Glomerular visceral epithelial cell (primary cell): ENCODE results near the gene XRCC3.

ENCODE experiments used
- DNase-seq: peaks from one replicate; pipeline ENCODE4 v3.0.0-alpha.2; 2016; ENCODE audit errors: extremely low spot score

XRCC3 gene

DNA sequence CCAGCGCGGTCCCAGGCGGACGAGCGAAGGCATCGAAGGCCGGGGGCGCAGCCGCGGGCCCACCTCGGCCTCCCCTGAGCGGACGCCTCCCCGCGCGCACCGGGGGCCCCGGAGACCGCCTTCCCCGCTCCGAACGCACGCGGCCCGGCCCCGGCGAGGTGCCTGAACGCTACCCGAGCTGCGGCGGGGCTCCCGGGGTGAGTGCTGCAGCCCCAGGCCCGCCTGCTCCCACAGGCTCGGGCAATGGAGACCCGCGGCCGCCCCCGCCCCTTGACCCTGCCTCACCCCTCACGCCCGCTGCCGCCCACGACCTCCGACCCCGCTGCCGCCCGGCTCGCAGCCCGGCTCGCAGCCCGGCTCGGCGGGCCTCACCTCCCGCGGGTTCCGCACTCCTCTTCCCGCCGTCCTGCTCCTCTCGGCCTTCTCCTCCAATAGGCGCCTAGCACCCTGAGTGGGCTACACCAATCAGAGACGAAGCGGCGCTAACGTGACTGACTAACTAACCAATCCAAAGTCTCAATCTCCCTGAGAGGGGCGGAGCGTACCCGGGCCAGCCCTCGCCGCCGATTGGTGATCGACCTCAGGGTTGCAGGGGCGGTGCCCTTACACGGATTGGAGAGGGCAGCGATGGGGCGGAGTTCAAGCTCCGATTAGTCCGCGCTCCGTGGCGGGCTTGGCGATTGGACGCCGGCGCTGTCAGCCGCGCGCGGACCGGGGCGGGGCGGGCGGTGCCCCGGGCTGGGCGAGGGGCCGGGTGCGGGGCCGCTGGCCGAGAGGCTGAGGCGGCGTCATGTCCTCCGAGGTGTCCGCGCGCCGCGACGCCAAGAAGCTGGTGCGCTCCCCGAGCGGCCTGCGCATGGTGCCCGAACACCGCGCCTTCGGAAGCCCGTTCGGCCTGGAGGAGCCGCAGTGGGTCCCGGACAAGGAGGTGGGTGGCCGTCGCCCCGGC, at the start of gene XRCC3, which contains the start of gene ZFYVE21:
XRCC3 (minus strand) TSS at position 400 of the 949 bp plus-strand sequence. CDS start 4,364 bp downstream, outside the sequence.
ZFYVE21 (plus strand) TSS at position 759 of the 949 bp plus-strand sequence; CDS start at position 791, 32 bp downstream.
- peak; percentile 99 for DNase-seq

DNA sequence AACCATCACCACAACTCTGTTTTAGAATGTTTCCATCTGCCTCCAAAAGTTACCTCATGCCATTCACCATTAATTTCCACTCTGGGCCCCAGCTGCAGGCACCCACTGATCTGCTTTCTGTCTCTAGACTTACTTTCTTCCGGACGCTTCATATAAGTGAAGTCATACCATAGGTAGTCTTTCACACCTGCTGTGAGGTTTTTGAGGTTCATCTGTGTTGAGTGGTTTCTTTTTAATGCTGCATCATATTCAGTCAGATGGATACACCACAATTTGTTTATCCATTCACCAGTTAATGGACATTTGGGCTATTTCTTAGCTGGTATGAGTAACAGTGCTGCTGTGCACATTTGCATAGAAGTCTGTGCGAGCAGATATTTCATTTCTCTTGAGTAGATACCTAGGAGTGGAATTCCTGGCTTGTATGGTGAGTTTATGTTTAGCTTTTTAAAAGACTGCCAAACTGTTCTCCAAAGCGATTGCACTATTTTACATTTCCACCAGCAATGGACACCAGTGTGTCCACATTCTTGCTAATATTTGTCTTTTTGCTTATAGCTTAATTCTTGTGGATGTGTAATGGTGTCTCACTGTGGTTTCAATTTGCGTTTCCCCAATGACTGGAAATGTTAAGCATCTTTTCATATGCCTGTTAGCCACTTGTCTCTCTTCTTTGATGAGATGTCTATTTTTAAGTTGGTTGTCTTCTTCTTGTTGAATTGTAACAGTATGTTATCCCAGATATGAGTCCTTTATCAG, 48.7 kb upstream of the XRCC3 start:
- no peak for DNase-seq

DNA sequence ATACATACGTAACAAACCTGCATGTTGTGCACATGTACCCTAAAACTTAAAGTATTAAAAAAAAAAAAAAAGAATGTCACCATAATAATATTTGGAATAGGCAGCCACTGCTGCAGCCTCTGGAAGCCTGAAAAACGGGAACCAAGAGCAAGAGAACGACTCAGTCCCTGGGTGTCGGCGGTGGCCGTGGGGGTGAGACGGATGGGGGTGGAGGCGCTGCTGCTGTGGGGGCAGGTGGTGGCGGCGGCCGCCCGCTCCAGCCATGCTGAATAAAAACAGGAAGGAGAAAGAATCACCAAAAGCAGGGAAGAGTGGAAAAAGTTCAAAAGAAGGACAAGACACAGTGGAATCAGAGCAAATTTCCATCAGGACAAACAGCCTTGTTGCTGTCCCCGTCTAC, 47.3 kb upstream of the XRCC3 start:
- no peak for DNase-seq

DNA sequence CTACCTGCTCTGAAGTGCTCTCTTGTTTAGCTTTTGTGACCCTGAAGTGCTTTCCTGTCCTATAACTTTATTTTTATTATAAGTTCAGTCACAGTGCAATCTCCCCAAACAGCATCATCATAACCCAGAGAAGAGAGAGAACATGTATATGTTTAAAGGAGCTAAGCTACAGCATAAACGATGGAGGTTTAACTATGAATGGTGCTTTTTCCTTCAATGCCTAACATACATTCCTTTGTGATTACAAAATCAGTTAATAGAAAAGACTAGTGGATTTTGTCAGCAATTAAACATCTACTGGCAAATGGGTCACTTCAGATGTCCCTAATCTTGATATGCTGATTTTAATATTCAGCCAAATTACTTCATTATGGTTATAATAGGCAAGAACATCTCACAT, 46.8 kb upstream of the XRCC3 start:
- DNase-seq = peak; percentile 1

DNA sequence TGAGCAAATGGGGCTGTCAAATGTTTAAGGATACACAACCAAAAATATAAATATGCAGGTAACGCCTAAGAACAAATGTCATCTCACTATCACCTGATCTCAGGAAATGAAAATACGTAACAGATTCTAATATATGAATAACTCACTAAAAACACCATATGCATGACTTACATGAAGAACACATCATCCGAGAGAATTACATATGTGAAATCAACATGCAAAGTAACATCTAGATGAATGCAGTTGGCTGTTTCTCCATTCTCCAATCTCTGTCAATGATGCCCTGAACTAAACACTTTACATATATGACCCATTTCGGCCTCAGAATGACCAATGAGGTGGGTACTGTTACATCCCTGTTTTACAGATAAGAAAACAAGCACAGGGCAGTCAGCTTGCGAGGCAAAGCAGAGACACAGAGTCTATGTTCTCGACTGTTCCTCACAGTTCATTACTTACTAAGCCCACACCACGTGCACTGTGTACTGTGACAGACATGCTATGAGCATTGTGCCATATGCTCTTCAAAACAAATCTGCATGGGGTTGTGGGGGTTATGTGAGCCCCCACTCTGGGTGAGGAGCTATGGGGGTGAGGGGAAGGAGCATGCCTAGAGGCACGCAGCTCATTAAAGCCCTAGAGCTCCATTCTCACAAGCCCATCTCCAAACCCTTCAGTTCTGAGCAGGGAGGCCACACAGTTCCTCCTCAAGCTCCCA, 43.0 kb upstream of the XRCC3 start:
- no peak for DNase-seq

DNA sequence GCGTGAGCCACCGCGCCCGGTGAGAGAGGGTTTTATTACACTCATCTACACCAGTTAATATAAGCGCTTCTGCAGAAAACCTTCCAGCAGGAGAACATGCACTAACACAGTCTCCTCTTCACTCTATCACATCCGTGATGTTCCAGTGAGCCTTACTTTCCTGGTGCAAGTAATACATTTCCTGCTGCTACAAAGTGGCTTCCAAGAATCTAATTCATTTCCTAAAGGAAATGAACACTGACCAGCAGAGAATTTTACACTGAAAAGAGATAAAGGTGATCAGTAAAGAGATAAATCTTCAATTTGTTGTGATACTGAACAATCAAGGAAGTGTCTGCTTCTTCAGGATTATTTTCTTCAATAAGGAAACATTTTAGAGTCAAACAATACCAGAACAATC, 39.8 kb upstream of the XRCC3 start:
- DNase-seq = no peak

DNA sequence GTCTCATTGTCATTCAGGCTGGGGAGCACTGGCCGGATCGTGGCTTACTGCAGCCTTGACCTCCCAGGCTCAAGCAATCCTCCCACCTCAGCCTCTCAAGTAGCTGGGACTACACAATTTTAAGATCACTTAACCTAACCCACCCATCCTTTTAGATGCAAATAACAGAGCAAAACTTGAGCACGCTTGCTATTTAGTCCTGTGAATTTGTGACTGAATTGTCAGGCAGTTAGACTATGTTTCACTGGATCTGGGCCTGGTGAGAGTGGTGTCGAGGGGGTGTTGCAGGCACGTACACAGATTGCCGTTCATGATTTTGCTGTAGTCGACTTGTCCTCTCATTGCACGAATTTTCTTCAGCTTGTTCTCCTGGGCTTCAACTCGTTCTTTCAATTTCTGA, 38.5 kb upstream of the XRCC3 start:
- DNase-seq = no peak

DNA sequence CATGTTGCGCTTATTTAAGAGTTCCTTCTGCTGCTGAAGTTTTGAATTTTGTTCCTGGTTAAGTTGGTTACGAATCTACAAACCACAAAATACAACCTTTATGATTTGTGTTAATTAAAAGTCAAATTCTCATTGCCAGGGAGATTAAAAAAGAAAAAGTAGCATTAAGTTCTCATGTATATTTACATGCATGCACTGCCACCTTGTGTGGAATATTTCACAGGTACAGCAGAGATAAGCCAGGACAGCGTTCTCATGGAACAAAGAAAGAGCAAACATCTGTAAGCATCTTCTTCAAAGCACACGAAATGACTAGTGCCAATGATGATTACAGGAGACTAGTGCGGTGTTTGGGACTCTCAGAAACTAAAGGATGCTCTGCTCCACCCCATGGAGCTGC, 34.6 kb upstream of the XRCC3 start:
- no peak for DNase-seq

DNA sequence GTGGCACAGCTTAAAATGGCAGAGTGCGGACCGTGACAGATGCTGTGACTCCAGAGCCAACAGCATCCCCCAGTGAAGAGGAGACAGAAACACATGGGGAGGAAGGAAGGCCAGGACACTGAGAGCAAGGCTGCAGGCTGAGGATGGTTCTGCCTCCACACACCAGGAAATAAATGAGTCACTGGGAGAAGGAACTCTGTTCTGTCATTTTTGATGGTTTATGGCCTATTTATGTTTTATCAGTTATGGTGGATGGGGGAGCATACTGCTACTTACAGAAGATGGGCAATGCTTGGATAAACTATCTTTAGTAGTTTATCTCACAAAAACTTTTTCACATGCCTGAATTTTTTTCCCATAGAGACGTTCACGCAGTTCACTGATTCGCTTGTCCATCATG, 34.2 kb upstream of the XRCC3 start:
- no peak for DNase-seq

DNA sequence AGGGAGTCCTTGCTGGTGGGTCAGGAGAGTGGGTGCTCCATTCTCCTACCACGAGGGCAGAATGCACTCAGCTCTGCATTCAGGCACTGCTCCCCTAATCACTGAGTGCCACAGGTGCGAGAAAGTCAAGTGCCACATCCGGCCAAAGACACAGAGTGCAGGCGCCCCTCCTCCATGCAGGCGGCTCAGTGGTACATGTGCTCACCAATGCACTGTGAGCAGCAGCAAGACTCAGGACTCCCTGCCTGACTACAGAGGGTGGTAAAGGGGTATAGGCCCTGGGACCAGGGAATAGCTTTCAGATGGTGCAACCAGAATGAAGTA, 33.2 kb upstream of the XRCC3 start:
- no peak for DNase-seq

DNA sequence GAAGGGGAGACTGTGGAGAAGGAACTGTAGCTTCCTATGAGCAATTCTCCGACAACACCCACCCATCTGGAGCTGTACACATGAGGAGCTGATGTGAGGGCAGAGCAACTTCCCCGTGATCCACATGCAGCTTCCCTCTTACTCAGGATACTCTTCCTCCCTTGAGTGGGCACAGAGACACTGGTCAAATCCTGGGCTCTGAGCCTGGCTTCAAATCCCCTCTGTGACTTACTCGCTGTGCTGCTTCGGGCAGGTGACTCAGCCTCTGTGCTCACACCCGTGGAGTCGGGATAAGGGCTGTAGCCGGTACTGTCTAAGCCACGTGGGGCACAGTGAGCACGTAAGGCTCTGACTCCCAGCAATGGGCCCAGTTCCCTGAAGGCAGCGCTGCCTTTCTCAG, 31.4 kb upstream of the XRCC3 start:
- peak; percentile 78 for DNase-seq

DNA sequence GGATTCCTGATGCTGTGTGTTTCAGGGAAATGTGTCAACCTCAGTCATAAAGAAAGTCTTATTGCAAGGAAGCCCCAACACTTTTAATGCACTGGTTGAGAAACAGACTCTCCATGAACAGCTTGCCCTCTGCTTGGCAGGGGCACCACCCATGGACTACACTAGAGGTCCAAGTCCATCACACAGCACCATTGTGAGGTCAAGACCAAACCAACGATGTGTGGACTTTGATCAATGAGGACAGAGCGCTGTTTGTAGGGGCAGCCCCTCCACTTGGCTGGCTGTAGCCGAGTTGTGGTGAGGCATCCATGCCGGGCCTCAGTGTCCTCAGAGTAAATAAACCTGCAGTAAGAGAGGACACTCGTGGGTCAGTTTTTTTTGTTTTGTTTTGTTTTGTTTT, 30.2 kb upstream of the XRCC3 start:
- no peak for DNase-seq

DNA sequence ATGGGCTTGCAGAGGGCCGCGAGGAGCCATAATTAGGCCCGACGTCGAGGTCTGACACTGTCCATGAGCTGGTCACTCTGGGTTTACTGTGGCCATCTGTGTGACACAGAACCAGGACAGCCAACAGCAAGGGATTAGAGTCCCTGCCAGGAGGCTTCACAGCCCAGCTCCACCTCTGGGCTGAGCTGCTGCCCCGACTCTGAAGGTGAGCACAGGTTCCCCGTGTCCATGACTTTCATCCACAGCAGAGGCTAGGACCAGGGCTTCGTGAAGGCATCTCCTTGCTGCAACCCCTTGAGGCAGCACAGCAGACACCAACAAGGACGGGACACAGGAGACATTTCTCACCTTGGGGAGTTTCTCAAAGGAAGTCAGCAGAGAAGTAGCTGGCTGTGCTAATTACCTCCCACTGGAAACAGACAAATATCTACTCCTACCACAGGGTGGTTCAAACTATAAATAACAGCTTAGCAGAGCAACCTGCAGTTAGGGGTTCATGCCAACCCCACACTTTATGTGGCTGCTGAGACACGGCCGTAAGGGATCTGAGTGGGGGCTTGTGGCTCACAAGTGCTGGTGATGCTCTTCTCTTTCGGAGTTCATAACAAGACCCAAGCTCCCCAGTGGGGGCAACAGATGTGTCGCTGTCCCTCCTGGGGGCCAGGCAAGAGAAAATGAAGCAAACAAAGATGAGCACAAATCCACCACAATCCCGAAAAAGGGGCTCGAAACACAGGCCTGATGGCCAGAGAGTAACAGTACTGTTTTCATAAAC, 29.6 kb upstream of the XRCC3 start:
- DNase-seq = no peak

DNA sequence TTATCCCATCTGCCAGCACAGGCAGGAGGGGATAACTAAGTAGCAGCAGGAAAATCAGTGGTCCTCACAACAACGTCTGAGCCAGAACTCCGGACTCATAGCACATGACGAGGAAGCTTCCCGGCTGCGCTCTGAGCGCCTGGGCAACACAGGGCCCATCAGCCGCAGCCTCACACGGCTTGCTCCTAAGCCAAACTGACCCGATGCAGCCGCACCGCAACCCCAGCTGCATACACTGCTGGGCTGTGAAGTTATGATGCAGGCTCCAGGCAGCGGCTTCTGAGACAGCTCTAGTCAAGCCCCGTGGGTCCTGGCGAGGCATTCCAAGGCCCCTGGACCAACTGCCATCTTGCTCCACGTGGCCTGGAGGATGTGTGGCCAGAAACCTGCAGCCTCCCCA, 28.4 kb upstream of the XRCC3 start:
- DNase-seq = no peak

DNA sequence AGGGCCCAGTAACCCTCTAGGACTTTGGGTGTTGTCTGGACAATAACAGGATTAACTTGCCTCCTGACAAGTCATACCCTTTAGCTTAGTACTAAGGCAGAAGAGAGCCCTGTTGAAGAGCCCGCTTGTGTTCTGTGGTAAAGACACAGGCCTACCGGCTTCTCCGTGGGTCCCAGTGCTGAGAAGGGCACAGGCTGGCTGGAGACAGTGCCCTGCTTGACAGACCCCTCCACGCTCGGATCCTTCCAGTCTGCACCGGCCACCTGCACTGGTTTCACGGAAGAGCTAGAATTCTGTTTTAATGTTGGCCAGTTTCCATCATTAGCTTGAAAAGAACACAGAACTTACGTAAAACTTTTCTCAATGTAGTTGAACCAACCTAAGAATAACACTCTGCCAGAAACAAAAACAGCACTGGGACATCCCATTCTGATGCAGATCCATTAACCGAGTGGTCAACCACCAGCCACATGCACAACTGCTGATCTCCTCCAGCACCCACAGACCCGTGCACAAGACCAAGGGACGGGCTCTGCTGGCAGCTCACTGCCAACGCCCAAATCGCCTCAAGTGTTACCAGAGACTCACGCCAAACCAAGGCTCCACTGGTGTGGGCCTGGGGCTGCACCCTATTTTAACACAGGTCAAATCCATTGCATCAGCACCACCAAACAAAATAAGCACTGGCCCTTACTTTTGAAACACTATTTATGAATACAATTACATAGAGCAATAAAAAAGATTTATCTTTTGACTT, 27.4 kb upstream of the XRCC3 start:
- DNase-seq = no peak

DNA sequence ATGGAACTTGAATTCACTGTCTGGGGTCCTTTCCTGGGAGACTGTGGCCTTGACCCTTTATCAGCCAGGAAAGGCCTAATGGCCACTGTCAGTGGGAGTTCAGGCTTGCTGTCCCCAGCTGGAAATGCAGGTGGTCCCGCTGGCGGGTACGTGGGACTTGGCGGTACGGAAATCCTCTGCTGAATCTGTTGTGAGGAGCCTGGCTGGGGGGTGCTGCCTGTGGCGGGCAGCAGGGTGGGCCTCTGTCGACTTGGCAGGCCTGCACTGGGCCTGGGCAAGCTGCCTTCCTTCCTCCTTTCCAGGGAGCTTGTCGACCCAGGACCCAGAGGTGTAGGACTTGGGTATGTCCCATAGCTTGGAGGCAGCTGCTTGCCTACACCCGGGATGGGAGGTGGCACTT, 26.6 kb upstream of the XRCC3 start:
- DNase-seq = no peak

DNA sequence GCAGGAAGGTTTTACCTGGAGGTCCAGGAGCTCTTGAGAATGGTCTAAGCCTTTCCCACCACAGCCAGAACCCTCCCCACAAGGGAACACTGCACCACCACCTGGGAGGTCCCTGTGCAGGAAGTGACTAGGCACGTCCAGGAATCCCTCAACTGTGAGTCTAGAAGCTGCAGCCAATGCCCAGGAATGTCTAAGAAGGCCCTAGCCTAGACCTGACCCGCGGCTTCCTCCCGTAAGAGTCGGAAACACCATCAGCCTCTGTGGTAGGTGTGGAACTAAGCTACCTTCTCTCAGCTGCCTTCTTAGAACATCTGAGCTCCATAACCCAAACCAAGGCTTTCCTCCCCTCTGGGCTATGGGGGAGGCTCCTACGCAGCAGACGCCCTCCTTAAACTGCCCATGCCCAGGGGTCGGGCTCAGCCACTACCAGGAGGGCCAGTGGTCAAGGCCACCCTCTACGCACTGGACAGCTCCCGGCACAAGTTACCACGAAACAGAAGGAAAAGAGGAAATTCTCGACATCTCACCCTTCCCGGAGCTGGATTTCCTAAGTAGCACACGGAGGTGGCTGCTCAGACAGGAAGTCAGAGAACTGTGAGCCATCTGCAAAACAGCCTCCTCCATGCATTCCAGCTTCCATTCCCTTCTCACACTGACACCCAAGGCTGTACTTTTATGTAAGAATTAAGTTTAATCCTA, 25.9 kb upstream of the XRCC3 start:
- peak; percentile 22 for DNase-seq

DNA sequence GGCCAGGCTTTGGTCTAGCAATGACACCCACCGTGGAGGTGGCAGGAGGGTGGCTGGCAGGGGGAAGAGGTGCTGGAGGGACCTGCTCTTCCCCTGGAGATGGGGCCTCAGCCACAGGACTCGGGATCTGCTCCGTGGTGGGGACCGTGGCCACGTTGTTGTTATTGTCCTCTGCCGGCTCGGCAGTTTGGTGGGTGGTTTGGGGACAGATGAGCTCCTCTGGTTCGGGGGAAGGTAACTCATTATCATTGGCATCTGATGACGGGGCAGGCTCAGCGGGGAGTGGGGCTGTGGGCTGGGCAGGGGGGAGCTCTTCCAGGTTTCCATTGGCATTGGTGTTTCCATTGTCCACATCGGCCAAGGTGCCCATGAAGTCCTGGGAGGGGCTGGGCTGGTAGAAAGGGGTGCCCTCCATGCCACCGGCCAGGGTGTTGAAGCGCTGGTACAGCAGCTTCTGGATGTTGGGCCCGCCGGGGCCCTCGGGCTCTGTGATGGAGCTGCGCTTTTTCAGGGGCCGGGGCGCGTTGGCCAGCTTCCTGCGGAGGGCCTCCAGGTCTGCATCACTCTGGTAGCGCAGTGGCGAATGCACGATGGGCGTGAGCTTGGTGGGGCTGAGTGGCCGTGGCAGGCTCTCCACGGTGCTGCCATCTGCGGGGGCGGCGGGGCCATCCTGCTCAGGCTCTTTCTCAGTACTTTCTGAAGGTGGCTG, 24.7 kb upstream of the XRCC3 start:
- DNase-seq = no peak

DNA sequence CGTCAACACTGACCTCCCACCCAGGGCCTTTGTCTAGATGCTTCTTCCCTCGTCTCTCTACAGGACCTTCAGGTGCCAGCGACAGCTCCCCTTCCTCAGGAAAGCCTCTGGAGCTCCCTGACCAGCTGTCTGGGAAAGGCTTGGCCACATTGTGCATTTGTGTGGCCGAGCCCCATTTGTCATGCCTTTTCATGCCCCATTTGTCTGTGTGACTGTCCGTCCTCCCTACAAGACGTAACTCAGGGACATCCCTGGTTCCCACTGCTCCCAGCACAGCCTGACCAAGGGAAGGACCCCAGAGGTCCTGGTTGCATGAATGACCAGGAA, 24.2 kb upstream of the XRCC3 start:
- DNase-seq = no peak
